H1 (cell line): ENCODE data around the gene BROX. TPM values are rescaled to one million over a fixed set of nuclear protein-coding genes. Genes with fewer than 3 reads are reported as not detected.

Experiments used
- CREB1 ChIP-seq: IDR thresholded peaks from 2 replicates; pipeline ENCODE4 v1.6.1; 2012; ENCODE audit warnings: inconsistent platforms
- PHF8 ChIP-seq: fragments of 200-600 bp; sonication (generic); conservative IDR thresholded peaks from 2 replicates; pipeline ENCODE4 v1.7.1; 2012; ENCODE audit warnings: low read depth, mild to moderate bottlenecking, inconsistent platforms, low read length, moderate library complexity
- TCF12 ChIP-seq: IDR thresholded peaks from 2 replicates; pipeline ENCODE4 v1.6.1; 2011; ENCODE audit warnings: low read depth, mild to moderate bottlenecking, low read length
- ZNF274 ChIP-seq: IDR thresholded peaks from 2 replicates; pipeline ENCODE4 v1.7.0; 2012; ENCODE audit warnings: low read length, borderline replicate concordance; ENCODE audit errors: extremely low read depth
- polyA plus RNA-seq, 7 experiments: library from polyadenylated mRNA; depleted of rRNA in 3 of 7; stranded (reverse) in 5 of 7; unstranded in 2 of 7; fragments of >200 nt in 5 of 7; fragments of 200-250 nt in 2 of 7; gene quantifications; 1 replicate in 5 of 7; 2 replicates in 1 of 7; 4 replicates in 1 of 7; pipeline versions ENCODE4 v1.2.1 to v1.2.3, GENCODE V29; 2011 to 2013; ENCODE audit warnings: missing spikeins in 2 of 7, mixed read lengths in 2 of 7
- total RNA-seq: library from RNA; stranded (reverse); fragmentation: NEBNext Ultra II Directional; extraction: Animal tissue kit (Norgen Biotek cat#: 25700); gene quantifications from 2 replicates; pipeline ENCODE4 v1.2.1, GENCODE V29; 2021
- TF ChIP-seq, protein P1 (sequence below): fragments of 300-600 bp; sonication (generic); IDR thresholded peaks from 2 replicates; pipeline ENCODE4 v1.7.1; 2012; ENCODE audit warnings: low read length, moderate library complexity, mild to moderate bottlenecking, inconsistent platforms; ENCODE audit not compliant: insufficient replicate concordance
- TF ChIP-seq, protein P2 (sequence below), 3 experiments: IDR thresholded peaks; 1 replicate in 2 of 3; 2 replicates in 1 of 3; pipeline versions ENCODE4 v1.5.1 to v1.6.1; 2011; ENCODE audit warnings: low read length in 3 of 3, mild to moderate bottlenecking in 3 of 3, inconsistent platforms in 2 of 3, low read depth in 1 of 3, moderate library complexity in 1 of 3; ENCODE audit not compliant: insufficient read depth in 1 of 3; ENCODE audit errors: control extremely low read depth in 1 of 3
- TF ChIP-seq, protein P3 (sequence below): IDR thresholded peaks from 2 replicates; pipeline ENCODE4 v1.6.1; 2012; ENCODE audit warnings: inconsistent platforms

BROX gene
- total and polyA plus RNA-seq, 2 of the 8 experiments (the other 6 are each of a cell fraction or from before 2014, with no cell fraction given): 3.8 to 26.7 TPM

DNA sequence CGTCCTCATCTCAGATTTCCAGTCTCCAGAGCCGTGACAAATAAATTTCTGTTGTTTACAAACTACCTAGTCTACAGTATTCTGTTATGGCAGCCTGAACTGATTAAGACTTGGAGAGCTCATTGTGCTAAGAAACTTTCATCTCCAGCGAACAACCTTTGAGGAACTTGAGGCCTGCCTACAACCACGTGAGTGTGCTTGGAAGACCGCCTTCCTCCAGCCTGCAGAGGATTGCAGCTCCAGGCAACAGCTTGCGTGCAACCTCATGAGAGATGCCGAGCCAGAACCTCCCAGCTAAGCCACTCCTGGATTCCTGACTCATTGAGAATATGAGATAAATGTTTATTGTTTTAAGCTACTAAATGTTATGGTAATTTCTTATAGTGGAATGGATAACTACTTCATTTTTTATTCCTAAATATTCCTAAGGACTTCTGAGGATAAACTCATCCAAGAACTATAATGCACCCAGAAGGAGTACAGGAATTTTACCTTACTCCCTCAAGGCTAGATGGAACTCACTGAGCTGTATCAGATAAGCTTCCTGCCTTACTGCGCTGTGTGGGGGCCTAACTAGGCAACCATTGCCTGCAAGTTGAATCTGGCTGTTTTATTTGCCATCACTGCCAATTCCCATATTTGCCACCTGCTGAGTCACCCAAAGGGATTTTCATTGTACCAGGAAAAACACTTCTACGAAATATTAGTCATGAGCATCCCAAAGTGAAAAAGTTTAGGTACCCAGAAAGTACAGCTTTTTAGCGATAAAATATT, 42.2 kb downstream of the BROX start (continued):
- TF ChIP-seq, protein P1, sequence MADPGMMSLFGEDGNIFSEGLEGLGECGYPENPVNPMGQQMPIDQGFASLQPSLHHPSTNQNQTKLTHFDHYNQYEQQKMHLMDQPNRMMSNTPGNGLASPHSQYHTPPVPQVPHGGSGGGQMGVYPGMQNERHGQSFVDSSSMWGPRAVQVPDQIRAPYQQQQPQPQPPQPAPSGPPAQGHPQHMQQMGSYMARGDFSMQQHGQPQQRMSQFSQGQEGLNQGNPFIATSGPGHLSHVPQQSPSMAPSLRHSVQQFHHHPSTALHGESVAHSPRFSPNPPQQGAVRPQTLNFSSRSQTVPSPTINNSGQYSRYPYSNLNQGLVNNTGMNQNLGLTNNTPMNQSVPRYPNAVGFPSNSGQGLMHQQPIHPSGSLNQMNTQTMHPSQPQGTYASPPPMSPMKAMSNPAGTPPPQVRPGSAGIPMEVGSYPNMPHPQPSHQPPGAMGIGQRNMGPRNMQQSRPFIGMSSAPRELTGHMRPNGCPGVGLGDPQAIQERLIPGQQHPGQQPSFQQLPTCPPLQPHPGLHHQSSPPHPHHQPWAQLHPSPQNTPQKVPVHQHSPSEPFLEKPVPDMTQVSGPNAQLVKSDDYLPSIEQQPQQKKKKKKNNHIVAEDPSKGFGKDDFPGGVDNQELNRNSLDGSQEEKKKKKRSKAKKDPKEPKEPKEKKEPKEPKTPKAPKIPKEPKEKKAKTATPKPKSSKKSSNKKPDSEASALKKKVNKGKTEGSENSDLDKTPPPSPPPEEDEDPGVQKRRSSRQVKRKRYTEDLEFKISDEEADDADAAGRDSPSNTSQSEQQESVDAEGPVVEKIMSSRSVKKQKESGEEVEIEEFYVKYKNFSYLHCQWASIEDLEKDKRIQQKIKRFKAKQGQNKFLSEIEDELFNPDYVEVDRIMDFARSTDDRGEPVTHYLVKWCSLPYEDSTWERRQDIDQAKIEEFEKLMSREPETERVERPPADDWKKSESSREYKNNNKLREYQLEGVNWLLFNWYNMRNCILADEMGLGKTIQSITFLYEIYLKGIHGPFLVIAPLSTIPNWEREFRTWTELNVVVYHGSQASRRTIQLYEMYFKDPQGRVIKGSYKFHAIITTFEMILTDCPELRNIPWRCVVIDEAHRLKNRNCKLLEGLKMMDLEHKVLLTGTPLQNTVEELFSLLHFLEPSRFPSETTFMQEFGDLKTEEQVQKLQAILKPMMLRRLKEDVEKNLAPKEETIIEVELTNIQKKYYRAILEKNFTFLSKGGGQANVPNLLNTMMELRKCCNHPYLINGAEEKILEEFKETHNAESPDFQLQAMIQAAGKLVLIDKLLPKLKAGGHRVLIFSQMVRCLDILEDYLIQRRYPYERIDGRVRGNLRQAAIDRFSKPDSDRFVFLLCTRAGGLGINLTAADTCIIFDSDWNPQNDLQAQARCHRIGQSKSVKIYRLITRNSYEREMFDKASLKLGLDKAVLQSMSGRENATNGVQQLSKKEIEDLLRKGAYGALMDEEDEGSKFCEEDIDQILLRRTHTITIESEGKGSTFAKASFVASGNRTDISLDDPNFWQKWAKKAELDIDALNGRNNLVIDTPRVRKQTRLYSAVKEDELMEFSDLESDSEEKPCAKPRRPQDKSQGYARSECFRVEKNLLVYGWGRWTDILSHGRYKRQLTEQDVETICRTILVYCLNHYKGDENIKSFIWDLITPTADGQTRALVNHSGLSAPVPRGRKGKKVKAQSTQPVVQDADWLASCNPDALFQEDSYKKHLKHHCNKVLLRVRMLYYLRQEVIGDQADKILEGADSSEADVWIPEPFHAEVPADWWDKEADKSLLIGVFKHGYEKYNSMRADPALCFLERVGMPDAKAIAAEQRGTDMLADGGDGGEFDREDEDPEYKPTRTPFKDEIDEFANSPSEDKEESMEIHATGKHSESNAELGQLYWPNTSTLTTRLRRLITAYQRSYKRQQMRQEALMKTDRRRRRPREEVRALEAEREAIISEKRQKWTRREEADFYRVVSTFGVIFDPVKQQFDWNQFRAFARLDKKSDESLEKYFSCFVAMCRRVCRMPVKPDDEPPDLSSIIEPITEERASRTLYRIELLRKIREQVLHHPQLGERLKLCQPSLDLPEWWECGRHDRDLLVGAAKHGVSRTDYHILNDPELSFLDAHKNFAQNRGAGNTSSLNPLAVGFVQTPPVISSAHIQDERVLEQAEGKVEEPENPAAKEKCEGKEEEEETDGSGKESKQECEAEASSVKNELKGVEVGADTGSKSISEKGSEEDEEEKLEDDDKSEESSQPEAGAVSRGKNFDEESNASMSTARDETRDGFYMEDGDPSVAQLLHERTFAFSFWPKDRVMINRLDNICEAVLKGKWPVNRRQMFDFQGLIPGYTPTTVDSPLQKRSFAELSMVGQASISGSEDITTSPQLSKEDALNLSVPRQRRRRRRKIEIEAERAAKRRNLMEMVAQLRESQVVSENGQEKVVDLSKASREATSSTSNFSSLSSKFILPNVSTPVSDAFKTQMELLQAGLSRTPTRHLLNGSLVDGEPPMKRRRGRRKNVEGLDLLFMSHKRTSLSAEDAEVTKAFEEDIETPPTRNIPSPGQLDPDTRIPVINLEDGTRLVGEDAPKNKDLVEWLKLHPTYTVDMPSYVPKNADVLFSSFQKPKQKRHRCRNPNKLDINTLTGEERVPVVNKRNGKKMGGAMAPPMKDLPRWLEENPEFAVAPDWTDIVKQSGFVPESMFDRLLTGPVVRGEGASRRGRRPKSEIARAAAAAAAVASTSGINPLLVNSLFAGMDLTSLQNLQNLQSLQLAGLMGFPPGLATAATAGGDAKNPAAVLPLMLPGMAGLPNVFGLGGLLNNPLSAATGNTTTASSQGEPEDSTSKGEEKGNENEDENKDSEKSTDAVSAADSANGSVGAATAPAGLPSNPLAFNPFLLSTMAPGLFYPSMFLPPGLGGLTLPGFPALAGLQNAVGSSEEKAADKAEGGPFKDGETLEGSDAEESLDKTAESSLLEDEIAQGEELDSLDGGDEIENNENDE: no peak
- no peak for TF ChIP-seq CREB1
- TF ChIP-seq, protein P2, sequence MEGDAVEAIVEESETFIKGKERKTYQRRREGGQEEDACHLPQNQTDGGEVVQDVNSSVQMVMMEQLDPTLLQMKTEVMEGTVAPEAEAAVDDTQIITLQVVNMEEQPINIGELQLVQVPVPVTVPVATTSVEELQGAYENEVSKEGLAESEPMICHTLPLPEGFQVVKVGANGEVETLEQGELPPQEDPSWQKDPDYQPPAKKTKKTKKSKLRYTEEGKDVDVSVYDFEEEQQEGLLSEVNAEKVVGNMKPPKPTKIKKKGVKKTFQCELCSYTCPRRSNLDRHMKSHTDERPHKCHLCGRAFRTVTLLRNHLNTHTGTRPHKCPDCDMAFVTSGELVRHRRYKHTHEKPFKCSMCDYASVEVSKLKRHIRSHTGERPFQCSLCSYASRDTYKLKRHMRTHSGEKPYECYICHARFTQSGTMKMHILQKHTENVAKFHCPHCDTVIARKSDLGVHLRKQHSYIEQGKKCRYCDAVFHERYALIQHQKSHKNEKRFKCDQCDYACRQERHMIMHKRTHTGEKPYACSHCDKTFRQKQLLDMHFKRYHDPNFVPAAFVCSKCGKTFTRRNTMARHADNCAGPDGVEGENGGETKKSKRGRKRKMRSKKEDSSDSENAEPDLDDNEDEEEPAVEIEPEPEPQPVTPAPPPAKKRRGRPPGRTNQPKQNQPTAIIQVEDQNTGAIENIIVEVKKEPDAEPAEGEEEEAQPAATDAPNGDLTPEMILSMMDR (IDR thresholded peaks at IDR 0.05; ENCODE audit: control extremely low read depth in 1 of 3, insufficient read depth in 1 of 3, low read depth in 1 of 3, low read length in 3 of 3): no peak
- TF ChIP-seq TCF12: no peak
- TF ChIP-seq, protein P3, sequence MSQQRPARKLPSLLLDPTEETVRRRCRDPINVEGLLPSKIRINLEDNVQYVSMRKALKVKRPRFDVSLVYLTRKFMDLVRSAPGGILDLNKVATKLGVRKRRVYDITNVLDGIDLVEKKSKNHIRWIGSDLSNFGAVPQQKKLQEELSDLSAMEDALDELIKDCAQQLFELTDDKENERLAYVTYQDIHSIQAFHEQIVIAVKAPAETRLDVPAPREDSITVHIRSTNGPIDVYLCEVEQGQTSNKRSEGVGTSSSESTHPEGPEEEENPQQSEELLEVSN: no peak
- TF ChIP-seq ZNF274: no peak
- TF ChIP-seq PHF8: no peak
